ENCODE results near the gene HTR7. TPM values are rescaled to one million over a fixed set of nuclear protein-coding genes. Genes with fewer than 3 reads are reported as not detected.

HTR7 gene
- total RNA-seq, 1 donor from 2014 or later = 0.24 TPM

- no peaks in the 10 kb centered on the region for H3K36me3 Mint-ChIP-seq (ENCODE audit: unreplicated experiment)
- TF ChIP-seq CTCF (IDR thresholded peaks at IDR 0.05) = no peak
- no peak overlapping the region for H3K4me3 Mint-ChIP-seq (ENCODE audit: unreplicated experiment)
- peaks cover 10% of the 10 kb centered on the region for H3K4me1 Mint-ChIP-seq (ENCODE audit: unreplicated experiment)
- no peak overlapping the region for H3K27ac Mint-ChIP-seq (ENCODE audit: unreplicated experiment)
- DNase-seq (ENCODE audit: extremely low spot score, unreplicated experiment) = no peak
- peaks cover 10% of the 10 kb centered on the region for H3K27me3 Mint-ChIP-seq (ENCODE audit: unreplicated experiment)
- H3K9me3 Mint-ChIP-seq (ENCODE audit: unreplicated experiment) = no peaks in the 10 kb centered on the region
These were observed 119.0 kb downstream of the HTR7 start for GRCh38 chr10:90738885-90739284.

GRCh38 chr10:90734415-90734814, 123.4 kb downstream of the HTR7 start:
- no peak overlapping the region for H3K4me3 Mint-ChIP-seq (ENCODE audit: unreplicated experiment)
- H3K9me3 Mint-ChIP-seq (ENCODE audit: unreplicated experiment) = no peaks in the 10 kb centered on the region
- H3K27ac Mint-ChIP-seq (ENCODE audit: unreplicated experiment) = no peak overlapping the region
- no peaks in the 10 kb centered on the region for H3K36me3 Mint-ChIP-seq (ENCODE audit: unreplicated experiment)
- no peaks in the 10 kb centered on the region for H3K4me1 Mint-ChIP-seq (ENCODE audit: unreplicated experiment)
- DNase-seq (ENCODE audit: extremely low spot score, unreplicated experiment) = no peak
- peaks cover 27% of the 10 kb centered on the region for H3K27me3 Mint-ChIP-seq (ENCODE audit: unreplicated experiment)
- no peak for TF ChIP-seq CTCF (IDR thresholded peaks at IDR 0.05)

- H3K9me3 Mint-ChIP-seq (ENCODE audit: unreplicated experiment) = no peaks in the 10 kb centered on the region
- H3K27ac Mint-ChIP-seq (ENCODE audit: unreplicated experiment) = no peak overlapping the region
- no peak overlapping the region for H3K4me3 Mint-ChIP-seq (ENCODE audit: unreplicated experiment)
- TF ChIP-seq CTCF (IDR thresholded peaks at IDR 0.05) = no peak
- H3K36me3 Mint-ChIP-seq (ENCODE audit: unreplicated experiment) = no peaks in the 10 kb centered on the region
- DNase-seq (ENCODE audit: extremely low spot score, unreplicated experiment) = no peak
- no peaks in the 10 kb centered on the region for H3K4me1 Mint-ChIP-seq (ENCODE audit: unreplicated experiment)
- H3K27me3 Mint-ChIP-seq (ENCODE audit: unreplicated experiment) = peaks cover 32% of the 10 kb centered on the region
These were observed 125.3 kb downstream of the HTR7 start for GRCh38 chr10:90732581-90732980.

GRCh38 chr10:90723416-90724068, 134.3 kb downstream of the HTR7 start:
- Mint-ChIP-seq H3K4me3 (ENCODE audit: unreplicated experiment) (no peak overlapping the region), H3K36me3 (ENCODE audit: unreplicated experiment) (no peaks in the 10 kb centered on the region), H3K27me3 (ENCODE audit: unreplicated experiment) (peaks cover 16% of the 10 kb centered on the region), H3K9me3 (ENCODE audit: unreplicated experiment) (no peaks in the 10 kb centered on the region), H3K4me1 (ENCODE audit: unreplicated experiment) (no peaks in the 10 kb centered on the region), H3K27ac (ENCODE audit: unreplicated experiment) (no peak overlapping the region)
- DNase-seq (ENCODE audit: extremely low spot score, unreplicated experiment) = no peak
- no peak for TF ChIP-seq CTCF (IDR thresholded peaks at IDR 0.05)

GRCh38 chr10:90722832-90723231, 135.0 kb downstream of the HTR7 start:
- no peak overlapping the region for H3K27ac Mint-ChIP-seq (ENCODE audit: unreplicated experiment)
- no peaks in the 10 kb centered on the region for H3K9me3 Mint-ChIP-seq (ENCODE audit: unreplicated experiment)
- H3K4me3 Mint-ChIP-seq (ENCODE audit: unreplicated experiment) = no peak overlapping the region
- no peaks in the 10 kb centered on the region for H3K36me3 Mint-ChIP-seq (ENCODE audit: unreplicated experiment)
- H3K4me1 Mint-ChIP-seq (ENCODE audit: unreplicated experiment) = no peaks in the 10 kb centered on the region
- DNase-seq (ENCODE audit: extremely low spot score, unreplicated experiment) = no peak
- peaks cover 20% of the 10 kb centered on the region for H3K27me3 Mint-ChIP-seq (ENCODE audit: unreplicated experiment)
- no peak for TF ChIP-seq CTCF (IDR thresholded peaks at IDR 0.05)
